HG03342 (cell line): ENCODE measurements around the gene ITGA11.

Experiments
- ATAC-seq: cut with Tn5 transposase; IDR thresholded peaks from one replicate; pipeline ENCODE4 v1.9.1; 2021; ENCODE audit warnings: mild to moderate bottlenecking, moderate library complexity; ENCODE audit not compliant: unreplicated experiment

The ITGA11 gene

DNA sequence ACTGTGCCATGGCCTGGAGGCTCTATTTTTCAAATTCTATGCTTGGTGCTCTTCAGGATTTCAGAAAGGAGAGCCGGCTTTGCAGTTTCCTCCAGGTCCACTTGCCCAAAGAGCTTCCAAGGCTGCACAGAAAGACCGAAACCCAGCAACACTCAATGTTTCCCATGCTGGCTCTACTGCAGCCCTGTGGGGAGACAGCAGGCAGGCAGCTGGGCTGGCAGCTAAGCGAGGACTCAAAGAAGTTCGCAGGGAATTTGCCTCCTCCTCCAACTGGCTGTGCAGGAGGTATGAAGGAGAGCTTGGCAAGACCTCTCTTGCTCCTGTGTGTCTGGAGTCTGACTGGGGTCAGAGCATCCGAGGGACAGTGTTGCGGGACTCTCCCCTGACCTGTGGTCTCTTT lies 17.4 kb upstream of the ITGA11 start:
- ATAC-seq = no peak

DNA sequence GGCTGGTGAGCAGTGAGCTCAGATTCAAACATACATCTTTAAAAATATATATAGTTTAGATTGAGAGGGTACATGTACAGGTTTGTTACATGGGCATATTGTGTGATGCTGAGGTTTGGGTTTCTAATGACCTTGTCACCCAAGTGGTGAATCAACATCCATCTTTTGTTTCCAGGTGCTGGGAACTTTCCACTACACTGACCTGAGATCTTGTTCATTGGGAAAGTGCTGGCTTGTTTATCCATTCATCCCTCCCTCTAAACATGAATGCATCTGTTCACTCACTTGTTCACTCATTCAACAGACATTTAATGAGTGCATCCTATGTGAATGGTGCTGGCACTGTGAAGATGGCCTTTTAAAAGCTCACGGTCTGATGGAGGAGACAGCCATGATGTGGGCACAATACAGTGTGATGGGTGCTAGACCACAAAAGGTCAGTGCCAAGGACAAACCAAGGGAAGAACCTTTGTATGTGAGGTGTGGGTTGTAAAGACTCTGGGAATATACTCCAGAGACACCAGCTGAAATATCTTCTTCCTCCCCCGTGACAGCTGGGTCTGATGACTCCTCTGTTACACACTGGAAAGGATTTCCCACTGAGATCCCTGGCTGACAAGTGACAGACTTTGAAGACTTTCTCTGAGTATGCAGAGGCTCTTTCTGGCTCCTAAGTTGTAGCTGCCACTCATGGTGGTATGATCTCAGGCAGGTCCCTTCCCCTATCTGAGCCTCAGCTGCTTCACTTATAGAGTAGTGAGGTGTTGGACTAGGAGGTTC lies 16.2 kb upstream of the ITGA11 start:
- ATAC-seq = no peak

DNA sequence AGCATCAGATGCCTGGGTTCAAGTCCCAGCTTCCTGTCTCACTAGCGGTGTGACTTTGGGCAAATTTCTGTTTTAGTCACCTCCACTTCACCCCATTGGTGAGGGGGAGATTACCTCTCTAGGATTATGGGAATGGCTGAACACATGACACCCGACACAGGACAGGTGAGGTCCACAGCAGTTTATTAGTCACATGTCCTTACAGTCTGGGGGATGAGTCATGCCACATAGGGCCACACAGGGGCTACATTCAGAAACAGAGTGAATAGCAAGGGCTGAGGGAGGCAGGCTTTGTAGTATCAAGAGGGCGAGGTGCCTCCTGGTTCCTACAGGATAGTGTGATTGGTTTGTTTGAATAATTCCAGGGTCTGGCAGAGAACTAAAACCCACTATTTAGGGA lies 15.2 kb upstream of the ITGA11 start:
- ATAC-seq = no peak

DNA sequence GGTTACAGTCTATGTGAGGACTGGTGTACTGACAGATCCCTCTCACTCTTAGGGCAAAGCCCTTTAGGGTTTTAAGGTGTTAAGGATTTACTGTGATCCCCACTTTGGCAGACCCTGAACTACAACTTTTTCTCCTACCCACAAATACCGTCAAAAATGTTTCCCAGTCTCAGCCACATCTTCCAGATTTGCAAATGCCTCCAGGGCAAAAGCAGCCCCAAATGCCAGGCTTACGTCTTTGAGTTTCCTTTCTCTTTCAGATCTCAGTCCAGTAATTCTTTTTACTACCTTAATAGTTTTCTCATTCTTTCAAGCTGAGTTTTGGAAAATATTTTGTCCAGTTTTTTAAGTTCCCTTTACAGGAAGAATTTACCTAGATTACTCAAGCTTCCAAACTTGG lies 13.4 kb upstream of the ITGA11 start:
- ATAC-seq = no peak

DNA sequence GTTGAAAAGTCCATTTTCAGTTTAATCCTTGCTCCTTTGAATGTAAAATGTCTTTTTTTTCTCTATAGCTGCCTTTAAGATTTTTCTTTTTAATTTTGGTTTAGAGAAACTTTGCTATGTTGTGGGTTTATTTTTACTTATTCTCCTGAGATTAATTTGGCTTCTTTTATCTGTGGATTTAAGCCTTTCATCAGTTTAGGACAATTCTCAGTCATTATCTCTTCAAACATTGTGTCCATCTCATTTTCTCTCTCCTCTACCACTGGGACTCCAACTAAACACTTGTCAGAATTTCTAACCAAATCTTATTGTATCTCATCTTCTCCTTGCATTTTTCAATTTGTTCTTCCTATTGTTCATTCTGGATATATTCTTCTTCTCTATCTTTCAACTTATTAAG lies 12.4 kb upstream of the ITGA11 start:
- no peak for ATAC-seq

DNA sequence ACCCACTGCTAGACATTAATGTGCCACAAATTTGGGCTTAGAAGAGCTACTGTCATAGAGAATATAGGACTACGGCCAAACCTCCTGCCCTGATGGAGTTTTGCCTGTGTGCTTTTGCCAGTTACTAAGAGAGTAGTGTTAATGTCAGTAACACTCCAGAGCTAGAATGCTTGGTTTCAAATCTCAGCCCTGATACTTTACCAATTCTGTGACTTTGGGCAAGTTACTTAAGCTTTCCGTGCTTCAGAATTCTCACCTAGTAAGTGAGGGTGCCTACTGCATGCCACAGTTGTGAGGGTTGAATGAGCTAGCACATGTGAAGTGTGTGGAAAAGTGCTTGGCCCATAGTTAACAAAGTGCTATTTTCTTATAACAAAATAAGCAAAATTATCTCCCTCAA lies 10.9 kb upstream of the ITGA11 start:
- no peak for ATAC-seq

DNA sequence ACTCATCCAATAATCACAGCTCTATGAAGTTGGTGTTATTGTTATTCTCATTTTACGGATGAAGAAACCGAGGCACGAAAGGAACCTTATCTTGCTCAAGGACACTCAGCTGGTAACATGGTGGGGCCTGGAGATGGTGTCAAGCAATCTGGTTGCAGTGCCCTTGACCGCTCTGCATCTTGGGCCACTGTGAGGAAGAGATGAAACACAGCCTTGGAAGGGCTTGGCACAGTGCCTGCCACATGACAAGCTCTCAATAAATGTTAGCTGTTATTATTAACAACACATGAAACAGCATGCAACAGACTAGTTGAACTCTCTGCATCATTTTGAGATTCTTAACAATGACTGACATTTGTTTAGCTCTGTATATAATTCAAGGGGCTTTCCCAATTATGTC lies 10.1 kb upstream of the ITGA11 start:
- ATAC-seq = no peak

DNA sequence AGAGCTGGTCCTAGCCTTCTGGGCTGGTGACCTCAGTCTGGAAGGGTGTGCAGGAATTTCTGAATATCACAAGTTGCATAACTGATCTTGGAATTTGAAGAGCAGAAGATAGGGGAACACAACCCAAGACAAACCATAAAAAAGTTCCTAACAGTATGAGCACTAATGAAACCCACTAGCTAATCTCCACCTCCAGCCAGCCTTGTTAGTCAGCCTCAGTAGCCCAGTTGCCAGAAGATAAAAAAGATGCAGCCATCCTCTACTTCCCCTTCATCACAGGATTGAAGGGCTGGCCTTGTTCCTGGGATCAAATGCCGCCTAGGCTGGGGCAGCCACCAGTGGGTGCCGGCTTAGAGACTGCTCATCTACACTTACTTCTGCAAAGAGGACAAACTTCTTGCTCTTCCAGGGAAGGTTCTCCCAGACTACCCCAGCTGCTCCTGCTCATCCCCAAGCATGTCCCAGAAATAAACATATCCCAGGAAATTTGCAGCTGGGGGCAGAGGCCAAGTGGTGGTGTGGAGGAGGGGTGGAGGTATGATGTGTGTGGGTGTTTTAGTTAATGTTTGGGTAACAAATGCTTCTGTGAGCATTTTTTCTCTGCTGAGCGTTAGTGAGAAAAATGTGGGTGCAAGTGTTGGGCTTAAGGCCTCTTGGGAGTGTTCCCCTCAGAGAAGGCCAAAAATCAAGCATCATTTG lies 9.2 kb upstream of the ITGA11 start:
- no peak for ATAC-seq

DNA sequence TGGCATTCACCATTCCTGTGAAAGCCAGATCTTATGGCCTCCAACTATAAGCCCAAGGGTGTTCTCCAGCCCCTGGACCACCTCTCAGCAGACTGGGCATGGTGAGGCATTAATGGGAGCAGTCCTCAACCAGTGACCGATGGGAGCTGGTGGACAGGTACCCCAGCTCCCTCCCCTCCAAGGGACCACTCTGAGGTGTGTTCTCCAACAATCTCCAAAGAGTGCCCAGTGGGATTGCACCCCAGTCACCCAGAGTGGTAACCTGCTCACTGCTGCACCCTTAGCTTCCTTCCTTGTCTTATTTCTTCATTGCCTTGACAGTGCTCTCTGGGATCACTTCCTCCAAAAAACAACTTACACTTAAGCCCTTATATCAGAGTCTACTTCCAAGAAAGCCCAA lies 8.2 kb upstream of the ITGA11 start:
- ATAC-seq = no peak

DNA sequence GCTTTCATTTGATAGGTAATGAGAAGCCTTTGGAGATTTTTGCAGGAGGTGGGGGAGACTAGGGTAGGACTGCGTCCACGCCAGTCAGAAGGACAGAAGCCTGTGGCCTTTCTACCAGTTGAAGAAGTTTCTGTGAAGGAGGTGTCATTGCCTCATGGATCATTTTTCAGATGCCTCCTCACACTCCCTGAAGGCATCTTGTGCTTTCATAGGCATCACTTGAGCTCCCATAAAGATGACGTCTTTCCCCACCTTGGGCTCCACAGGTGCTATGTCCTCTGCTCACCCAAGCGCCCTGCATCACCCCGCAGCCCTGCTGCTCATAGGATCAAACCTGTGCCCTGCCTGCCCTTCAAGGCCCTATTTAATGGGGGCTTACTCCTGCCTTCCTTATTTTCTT lies 7.5 kb upstream of the ITGA11 start:
- ATAC-seq = no peak

DNA sequence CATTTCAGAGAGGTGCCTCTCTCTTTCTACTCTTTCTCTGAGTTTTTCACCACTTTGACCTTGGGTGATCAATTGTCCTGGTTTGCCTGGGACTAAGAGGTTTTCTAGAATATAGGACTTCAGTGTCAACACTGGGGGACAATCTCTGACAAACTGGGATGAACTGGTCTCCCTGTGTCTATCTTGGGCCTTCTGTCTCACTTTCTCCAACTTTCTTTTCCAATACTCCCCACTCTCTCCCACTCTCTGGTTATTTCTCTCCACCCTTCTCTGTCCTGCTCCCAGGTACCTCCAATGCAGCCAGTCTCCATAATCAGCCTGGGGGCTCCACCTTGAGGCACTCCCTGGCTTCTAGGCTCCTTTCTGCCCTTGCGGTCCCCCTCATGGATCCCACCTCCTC lies 4.7 kb upstream of the ITGA11 start:
- no peak for ATAC-seq

DNA sequence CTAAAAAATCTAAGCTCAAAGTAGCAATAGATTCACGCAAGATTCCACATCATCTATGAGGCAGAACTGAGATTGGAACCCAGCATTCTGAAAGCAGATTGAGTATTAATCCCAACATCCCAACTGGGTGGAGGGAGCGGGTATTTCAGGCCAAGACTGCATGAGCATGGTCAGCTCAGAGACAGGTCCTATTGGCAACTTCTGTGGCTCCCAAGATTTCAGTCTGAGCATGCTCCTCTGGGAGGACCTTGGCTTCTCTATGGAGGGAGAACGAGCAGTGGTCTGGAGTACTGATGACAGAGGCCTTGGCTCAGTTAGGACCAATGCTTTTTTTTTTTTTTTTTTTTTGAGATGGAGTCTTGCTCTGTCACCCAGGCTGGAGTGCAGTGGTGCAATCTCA lies 4.0 kb upstream of the ITGA11 start:
- no peak for ATAC-seq

DNA sequence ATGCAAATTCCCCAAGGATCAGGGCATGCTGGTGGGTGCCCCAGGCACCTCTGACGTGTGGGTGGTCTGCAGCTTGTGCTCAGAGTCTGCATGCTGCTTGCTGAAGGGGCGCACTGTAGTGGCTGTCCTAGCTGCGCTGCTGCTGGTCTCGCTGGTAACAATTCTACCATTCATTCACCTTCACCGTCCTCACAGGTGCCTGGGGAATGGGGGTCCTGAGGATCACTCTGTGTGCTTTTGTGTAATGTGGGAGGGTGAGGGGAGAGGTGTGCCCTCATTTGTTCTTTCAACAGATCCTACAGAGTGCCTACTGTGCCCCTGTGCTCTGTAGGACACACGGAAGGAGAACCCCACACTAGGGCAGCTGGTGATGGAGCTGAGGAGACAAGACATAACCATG lies 2.1 kb upstream of the ITGA11 start:
- ATAC-seq = no peak

DNA sequence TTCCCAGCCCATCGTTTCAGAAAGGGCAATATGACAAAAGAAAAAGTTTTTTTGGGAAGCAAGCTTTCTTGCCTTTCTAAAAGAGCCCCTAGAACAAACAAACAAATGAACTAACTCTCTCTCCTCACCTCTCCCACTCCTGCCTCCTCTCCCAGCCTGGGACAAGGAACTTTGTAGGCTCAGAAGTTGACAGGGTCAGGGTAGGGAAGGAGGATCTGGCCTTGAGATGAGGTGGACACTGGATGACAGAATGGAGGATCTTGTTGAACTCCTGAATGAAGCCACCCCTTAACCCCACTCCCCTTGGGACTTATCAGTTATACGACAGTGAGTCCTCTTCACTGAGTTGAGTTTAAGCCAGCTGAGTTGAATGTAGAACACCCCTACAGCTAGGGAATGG lies 1.6 kb upstream of the ITGA11 start:
- ATAC-seq = no peak

DNA sequence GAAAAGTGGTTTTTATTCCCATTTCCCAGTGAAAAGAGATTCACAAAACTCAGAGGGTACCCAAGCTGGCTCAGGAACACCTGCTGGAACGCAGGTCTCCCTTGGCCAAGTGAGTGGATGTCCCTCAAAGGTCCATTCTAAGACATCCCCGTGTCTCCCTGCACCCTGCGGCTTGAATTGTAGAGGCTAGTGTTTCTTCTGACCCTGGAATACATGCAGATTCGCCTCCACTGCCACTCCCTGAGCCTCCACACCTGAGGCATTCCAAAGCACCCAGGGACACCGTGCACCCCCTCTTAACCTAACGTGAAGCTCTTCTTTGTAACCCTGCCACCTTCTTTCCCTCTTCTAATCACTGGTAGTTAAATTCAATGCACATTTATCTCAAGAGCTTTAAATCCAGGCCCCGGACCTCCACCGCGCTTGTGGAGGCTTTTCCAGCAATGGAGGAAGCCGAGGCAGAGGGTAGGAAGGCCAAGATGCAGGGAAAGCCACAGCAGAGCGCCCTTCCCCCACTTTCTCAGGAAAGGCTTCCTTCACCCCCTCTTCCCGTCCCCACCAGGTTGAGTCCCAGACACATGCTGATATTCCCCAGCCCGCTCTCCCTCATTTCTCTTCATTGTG lies 590 bp upstream of the ITGA11 start:
- ATAC-seq = no peak

DNA sequence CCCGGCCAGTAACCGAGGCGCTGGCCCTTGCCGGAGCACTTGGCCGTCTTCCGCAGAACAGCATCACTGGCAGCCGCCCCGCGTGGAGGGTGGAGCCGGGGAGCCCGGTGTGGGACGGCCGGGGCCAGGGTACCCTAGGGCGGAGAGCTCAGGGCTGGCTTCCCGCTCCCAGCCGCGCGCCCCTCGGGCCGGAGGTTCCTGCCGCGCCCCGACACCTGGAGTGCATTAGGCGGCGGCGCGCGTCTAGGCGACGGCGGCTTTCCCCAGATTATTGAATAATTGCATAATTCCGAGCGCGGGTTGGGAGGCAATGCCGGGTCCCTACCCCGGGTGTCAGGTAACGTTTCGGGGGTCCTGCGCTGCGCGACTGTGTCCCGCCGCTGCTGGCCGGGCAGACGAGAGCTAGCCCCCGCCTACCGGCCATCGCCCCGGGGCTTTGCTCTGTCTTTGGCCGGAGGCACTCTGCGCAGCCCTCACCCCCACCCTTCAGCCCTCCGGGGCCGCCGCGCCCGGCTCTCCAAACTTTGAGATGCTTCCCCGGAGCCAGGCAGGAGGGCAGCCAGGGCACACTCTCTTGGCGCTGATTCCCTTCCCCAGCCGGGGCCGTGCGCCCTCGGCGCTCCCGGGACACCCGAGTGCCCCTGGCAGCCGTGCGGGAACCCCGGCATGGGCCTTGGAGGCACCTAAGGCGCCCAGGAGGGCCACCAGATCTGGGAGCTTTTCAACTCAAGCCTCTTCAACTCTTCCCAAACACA lies 749 bp downstream of the ITGA11 start:
- no peak for ATAC-seq

DNA sequence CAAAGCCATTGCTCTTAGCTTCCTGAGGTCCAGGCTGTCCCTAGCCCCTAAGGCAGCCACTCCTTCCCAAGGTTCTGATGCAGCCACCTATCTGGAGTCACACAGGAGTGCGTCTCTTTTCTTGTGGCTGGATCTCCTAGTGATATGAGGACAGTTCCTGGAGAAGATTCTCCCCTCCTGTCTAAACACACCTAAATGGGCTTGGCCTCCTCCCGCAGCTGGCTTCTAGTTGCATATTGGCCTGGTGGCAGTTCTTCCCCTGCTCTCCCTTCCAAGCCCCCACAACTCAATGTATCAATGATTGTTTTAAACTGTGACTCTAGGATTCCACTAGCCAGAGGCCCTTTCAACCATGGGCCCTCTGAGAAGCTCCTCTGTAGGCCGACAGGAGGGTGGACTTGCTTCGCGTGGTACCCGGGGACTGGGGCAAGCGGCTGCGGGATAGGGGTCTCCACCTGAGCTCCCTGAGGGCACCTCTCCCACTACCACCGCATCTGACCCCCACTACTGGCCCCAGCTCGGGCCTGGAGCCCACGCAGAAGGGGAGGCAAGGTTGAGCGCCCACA lies 1.4 kb downstream of the ITGA11 start:
- ATAC-seq = no peak

DNA sequence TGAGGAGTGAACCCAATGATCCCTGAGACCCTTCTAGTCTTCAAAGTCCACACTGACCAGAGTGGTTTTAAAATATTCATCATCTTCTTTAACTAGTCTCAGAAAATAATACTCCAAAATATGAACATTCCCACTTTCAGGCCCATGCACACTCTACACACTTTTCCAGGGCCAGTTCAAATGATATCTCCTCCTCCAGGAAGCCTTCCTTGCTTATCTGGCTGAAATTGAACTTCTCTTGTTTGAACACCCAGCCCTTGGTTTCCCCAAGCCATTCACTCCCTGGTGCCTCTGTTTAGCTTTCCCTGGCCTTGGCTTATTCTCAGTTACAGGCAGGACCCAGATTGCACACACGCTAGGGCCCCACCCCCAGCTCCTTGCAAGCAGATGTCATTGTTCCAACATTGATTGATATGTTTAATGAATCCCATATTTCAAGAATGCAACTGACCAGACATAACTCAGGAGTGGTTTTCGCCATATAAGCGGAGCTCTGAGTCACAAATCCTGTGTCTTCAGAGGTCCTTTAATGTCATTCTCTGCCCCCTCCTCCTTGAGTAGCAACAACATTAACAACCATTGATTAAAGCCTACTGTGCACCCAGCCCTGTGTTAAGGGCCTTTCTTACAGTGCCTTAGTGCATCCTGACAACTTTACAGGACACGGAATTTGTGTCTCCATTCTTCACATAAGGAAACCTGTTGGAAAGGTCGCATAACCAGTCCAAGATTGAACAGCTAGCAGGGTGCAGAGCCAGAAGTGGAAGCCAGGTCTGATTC lies 2.1 kb downstream of the ITGA11 start:
- ATAC-seq = no peak

DNA sequence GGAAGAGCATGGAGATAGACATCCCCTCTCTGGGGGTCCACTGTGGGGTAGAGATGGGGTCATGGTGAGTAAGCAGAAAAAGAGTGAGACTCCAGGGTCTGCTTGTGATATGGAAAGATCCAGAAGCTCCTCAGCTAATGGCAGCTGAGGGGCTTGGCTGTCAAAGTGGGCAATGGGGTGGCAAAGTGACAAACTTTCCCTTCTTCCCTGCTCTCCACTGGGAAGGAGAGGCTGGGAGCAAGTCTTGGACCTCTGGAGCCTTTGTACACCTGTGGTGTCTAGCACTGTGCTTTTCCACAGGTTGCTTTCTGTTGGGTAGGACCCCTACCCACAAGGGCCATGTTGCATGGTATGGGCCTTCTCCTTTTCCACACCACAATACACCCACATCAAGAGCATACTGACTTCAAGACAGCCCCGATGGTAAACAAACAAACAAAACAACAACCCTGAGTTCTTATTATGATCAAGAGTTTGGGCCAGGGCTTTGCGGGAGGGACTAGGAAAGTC lies 3.5 kb downstream of the ITGA11 start:
- ATAC-seq = no peak

DNA sequence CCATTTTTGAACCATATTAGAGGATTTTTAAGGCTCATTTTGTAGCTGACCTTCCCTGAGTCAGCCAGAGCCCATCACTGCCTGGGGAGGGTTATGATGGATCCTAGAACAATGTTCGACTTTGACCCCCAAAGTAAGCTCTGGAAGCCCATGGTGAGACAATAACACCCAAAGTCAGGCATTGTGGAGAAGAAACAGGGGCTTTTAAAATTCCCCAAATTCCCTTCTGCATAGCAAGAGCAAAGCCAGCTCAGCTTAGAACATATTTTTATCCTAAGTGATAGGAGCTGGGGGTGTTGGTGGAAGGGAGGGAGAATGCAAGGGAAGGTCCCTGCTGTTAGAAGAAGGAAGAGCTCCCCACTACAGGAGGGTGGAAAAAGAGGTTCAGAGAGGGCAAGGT lies 4.0 kb downstream of the ITGA11 start:
- no peak for ATAC-seq
